HEK293 (cell line): ENCODE results near the gene TMEM61.

ENCODE experiments used
- CTCF ChIA-PET: fragments of 350-600 bp; formaldehyde crosslinking; extraction: SDS; loops from one replicate; lab custom pipeline; 2021; ENCODE audit warnings: antibody characterized with exemption; lab: Yijun Ruan, JAX
- POLR2A ChIA-PET: fragments of 300-600 bp; formaldehyde crosslinking; extraction: SDS; loops from one replicate; lab custom pipeline; 2020; ENCODE audit warnings: antibody characterized with exemption, inconsistent platforms; lab: Yijun Ruan, JAX
- H3K27ac ChIP-seq: fragments of 200-500 bp; sonication (Bioruptor generic); 2 replicates; pipeline ENCODE4 v1.5.1; 2014; ENCODE audit warnings: low read depth, low read length, control low read depth, inconsistent platforms; ENCODE audit errors: extremely low read depth
- H3K36me3 ChIP-seq, 2 experiments: fragments of 200-500 bp in 1 of 2; sonication (Bioruptor generic) in 1 of 2; 1 replicate in 1 of 2; 2 replicates in 1 of 2; pipeline ENCODE4 v1.5.1; 2014 to 2017; ENCODE audit warnings: inconsistent platforms in 2 of 2, low read length in 2 of 2; ENCODE audit not compliant: control insufficient read depth in 2 of 2, insufficient read depth in 1 of 2
- H3K4me1 ChIP-seq: fragments of 200-500 bp; sonication (Bioruptor generic); 2 replicates; pipeline ENCODE4 v1.5.1; 2014; ENCODE audit warnings: mild to moderate bottlenecking, low read length, inconsistent platforms; ENCODE audit not compliant: control insufficient read depth, insufficient read depth
- H3K4me3 ChIP-seq: 2 replicates; pipeline ENCODE4 v1.5.1; 2011; ENCODE audit warnings: low read depth, mild to moderate bottlenecking, control low read depth, low read length, moderate library complexity
- H3K9me3 ChIP-seq: fragments of 200-500 bp; sonication (Bioruptor generic); 2 replicates; pipeline ENCODE4 v1.5.1; 2014; ENCODE audit warnings: low read depth, low read length, inconsistent platforms; ENCODE audit not compliant: control insufficient read depth, insufficient read depth
- AEBP2 ChIP-seq: fragments of 450-650 bp; formaldehyde crosslinking; IDR thresholded peaks from 2 replicates; pipeline ENCODE4 v1.5.1; 2016; ENCODE audit warnings: missing biosample characterization, missing genetic modification characterization, borderline replicate concordance
- GLIS2 ChIP-seq: fragments of 450-650 bp; formaldehyde crosslinking; IDR thresholded peaks from 2 replicates; pipeline ENCODE4 v1.5.1; 2016; ENCODE audit warnings: missing biosample characterization, missing genetic modification characterization
- KLF1 ChIP-seq: fragments of 450-650 bp; formaldehyde crosslinking; IDR thresholded peaks from 2 replicates; pipeline ENCODE4 v1.5.1; 2016; ENCODE audit warnings: missing biosample characterization, missing genetic modification characterization
- KLF10 ChIP-seq: fragments of 450-650 bp; IDR thresholded peaks from 2 replicates; pipeline ENCODE4 v1.5.1; 2018; ENCODE audit warnings: missing biosample characterization, mild to moderate bottlenecking, missing genetic modification characterization
- KLF9 ChIP-seq: fragments of 450-650 bp; formaldehyde crosslinking; IDR thresholded peaks from 2 replicates; pipeline ENCODE4 v1.5.1; 2016; ENCODE audit warnings: missing biosample characterization, missing genetic modification characterization, low read depth
- MEIS1 ChIP-seq: sonication (generic); formaldehyde crosslinking; IDR thresholded peaks from 2 replicates; pipeline ENCODE4 v1.8.1; 2022; ENCODE audit warnings: missing genetic modification reagents, mild to moderate bottlenecking, borderline replicate concordance
- TCF7L2 ChIP-seq: IDR thresholded peaks from 2 replicates; pipeline ENCODE4 v1.6.1; 2011; ENCODE audit warnings: low read depth, mild to moderate bottlenecking, inconsistent platforms, low read length, moderate library complexity, borderline replicate concordance
- ZBTB1 ChIP-seq: fragments of 450-650 bp; formaldehyde crosslinking; IDR thresholded peaks from 2 replicates; pipeline ENCODE4 v1.5.1; 2016; ENCODE audit warnings: missing biosample characterization, missing genetic modification characterization
- ZBTB17 ChIP-seq: fragments of 450-650 bp; formaldehyde crosslinking; IDR thresholded peaks from 2 replicates; pipeline ENCODE4 v1.5.1; 2016; ENCODE audit warnings: missing biosample characterization, missing genetic modification characterization
- ZNF121 ChIP-seq: fragments of 450-650 bp; formaldehyde crosslinking; IDR thresholded peaks from 2 replicates; pipeline ENCODE4 v1.5.1; 2016; ENCODE audit warnings: missing biosample characterization, missing genetic modification characterization
- ZNF155 ChIP-seq: fragments of 450-650 bp; formaldehyde crosslinking; IDR thresholded peaks from 2 replicates; pipeline ENCODE4 v1.5.1; 2016; ENCODE audit warnings: missing biosample characterization, missing genetic modification characterization
- ZNF174 ChIP-seq: fragments of 450-650 bp; formaldehyde crosslinking; IDR thresholded peaks from 2 replicates; pipeline ENCODE4 v1.5.0; 2017; ENCODE audit warnings: missing biosample characterization, mild to moderate bottlenecking, missing genetic modification characterization
- ZNF335 ChIP-seq: fragments of 450-650 bp; formaldehyde crosslinking; conservative IDR thresholded peaks from 2 replicates; pipeline ENCODE4 v1.5.1; 2016; ENCODE audit warnings: missing biosample characterization, missing genetic modification characterization
- ZNF354C ChIP-seq: fragments of 450-650 bp; formaldehyde crosslinking; IDR thresholded peaks from 2 replicates; pipeline ENCODE4 v1.5.1; 2016; ENCODE audit warnings: missing biosample characterization, missing genetic modification characterization, low read depth, borderline replicate concordance
- ZNF521 ChIP-seq: fragments of 450-650 bp; formaldehyde crosslinking; IDR thresholded peaks from 2 replicates; pipeline ENCODE4 v1.5.1; 2017; ENCODE audit warnings: missing biosample characterization, mild to moderate bottlenecking, missing genetic modification characterization
- ZNF530 ChIP-seq: fragments of 450-650 bp; formaldehyde crosslinking; IDR thresholded peaks from 2 replicates; pipeline ENCODE4 v1.5.1; 2016; ENCODE audit warnings: low read depth, missing biosample characterization, missing genetic modification characterization
- ZNF660 ChIP-seq: fragments of 450-650 bp; IDR thresholded peaks from 2 replicates; pipeline ENCODE4 v1.5.1; 2018; ENCODE audit warnings: missing biosample characterization, mild to moderate bottlenecking, missing genetic modification characterization
- ZNF670 ChIP-seq: fragments of 450-650 bp; formaldehyde crosslinking; IDR thresholded peaks from 2 replicates; pipeline ENCODE4 v1.5.1; 2016; ENCODE audit warnings: missing biosample characterization, missing genetic modification characterization, low read depth
- ZNF776 ChIP-seq: fragments of 450-650 bp; formaldehyde crosslinking; IDR thresholded peaks from 2 replicates; pipeline ENCODE4 v1.5.0; 2017; ENCODE audit warnings: missing biosample characterization, missing genetic modification characterization, borderline replicate concordance
- ZNF792 ChIP-seq: fragments of 450-650 bp; formaldehyde crosslinking; IDR thresholded peaks from 2 replicates; pipeline ENCODE4 v1.5.1; 2016; ENCODE audit warnings: missing biosample characterization, missing genetic modification characterization
- ZSCAN30 ChIP-seq: fragments of 450-650 bp; IDR thresholded peaks from 2 replicates; pipeline ENCODE4 v1.5.1; 2018; ENCODE audit warnings: missing biosample characterization, mild to moderate bottlenecking, missing genetic modification characterization, moderate library complexity
- TF ChIP-seq, protein P1 (sequence below): fragments of 450-650 bp; formaldehyde crosslinking; IDR thresholded peaks from 2 replicates; pipeline ENCODE4 v1.5.1; 2016; ENCODE audit warnings: missing biosample characterization, missing genetic modification characterization

TMEM61 gene

DNA sequence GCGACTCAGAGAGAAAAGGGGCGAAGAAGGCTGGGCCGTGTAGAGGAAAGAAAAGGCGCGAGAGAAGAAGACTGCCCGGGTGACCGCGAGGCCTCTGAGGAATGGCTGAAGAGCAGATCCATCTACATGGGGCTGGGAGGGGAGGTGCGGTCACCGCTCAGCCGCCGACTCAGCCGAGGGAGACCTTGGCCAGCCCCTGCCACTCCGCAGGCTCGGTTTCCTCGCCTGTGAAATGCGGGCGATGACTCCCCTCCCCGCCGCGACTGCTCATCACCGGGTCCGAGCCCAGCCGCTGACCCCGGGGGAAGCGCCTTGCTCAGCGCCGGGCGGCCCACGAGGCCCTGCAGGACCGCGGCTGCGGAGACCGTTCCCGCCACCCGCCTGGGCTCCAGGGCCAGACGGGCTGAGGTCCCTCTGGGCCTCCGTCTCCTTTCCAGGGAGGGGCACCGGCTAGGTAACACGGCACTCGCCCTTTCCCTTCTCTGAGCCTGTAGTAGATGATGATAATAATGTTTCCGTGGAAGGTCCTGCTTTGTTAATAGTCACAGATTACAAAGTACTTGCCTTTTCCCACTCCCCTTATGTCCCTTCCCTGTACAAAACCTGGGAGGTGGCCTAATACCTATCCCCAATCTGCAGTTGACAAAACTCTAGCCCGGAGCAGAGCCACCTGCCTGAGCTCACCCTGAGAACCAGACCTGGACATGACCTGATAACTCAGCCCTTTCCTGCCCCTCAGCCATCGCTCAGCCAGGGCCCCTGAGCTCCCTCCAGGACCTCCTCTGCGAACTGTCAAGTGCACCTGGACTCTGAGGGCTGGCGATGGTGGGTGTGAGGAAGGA lies 16.7 kb downstream of the TMEM61 start:
- no peaks in the 10 kb centered on the region for H3K9me3 ChIP-seq
- no peaks in the 10 kb centered on the region for H3K4me1 ChIP-seq
- ChIA-PET POLR2A (interaction anchor here (0.7 to 2.2 kb wide), 4 partner anchors 43 to 110 kb away, joined by 3 to 7 read pairs (median 5); partner anchors contain the start of gene DHCR24), CTCF (interaction anchor here (0.5 to 6.4 kb wide), 33 partner anchors 10 to 1136 kb away, joined by 3 to 172 read pairs (median 6); no protein-coding TSS in a partner anchor)
- TF ChIP-seq MEIS1 (CRISPR knock-in tag) (no peak), ZNF521 (tag by site-specific recombination) (no peak), ZSCAN30 (tag by site-specific recombination) (no peak), AEBP2 (tag by site-specific recombination) (no peak), ZBTB1 (tag by site-specific recombination) (no peak), ZNF155 (tag by site-specific recombination) (no peak), ZNF530 (no peak), ZNF174 (tag by site-specific recombination) (no peak), ZNF121 (tag by site-specific recombination) (no peak), ZNF335 (no peak), KLF10 (tag by site-specific recombination) (no peak), ZNF670 (tag by site-specific recombination) (no peak), TCF7L2 (no peak), GLIS2 (no peak)
- TF ChIP-seq, protein P1, sequence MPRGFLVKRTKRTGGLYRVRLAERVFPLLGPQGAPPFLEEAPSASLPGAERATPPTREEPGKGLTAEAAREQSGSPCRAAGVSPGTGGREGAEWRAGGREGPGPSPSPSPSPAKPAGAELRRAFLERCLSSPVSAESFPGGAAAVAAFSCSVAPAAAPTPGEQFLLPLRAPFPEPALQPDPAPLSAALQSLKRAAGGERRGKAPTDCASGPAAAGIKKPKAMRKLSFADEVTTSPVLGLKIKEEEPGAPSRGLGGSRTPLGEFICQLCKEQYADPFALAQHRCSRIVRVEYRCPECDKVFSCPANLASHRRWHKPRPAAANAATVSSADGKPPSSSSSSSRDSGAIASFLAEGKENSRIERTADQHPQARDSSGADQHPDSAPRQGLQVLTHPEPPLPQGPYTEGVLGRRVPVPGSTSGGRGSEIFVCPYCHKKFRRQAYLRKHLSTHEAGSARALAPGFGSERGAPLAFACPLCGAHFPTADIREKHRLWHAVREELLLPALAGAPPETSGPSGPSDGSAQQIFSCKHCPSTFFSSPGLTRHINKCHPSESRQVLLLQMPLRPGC (tag by site-specific recombination), result no peak
- no peak overlapping the region for H3K4me3 ChIP-seq
- no peak overlapping the region for H3K27ac ChIP-seq
- no peaks in the 10 kb centered on the region for H3K36me3 ChIP-seq

- POLR2A ChIA-PET, result interaction anchor here (2.2 kb wide), 1 partner anchor 111 kb away, joined by 7 read pairs; the partner anchor contains the start of gene DHCR24
- Histone ChIP-seq H3K4me1 (no peaks in the 10 kb centered on the region), H3K4me3 (no peak overlapping the region), H3K27ac (no peak overlapping the region), H3K9me3 (no peaks in the 10 kb centered on the region), H3K36me3 (no peaks in the 10 kb centered on the region)
- TF ChIP-seq ZBTB17 (tag by site-specific recombination), result no peak
- no peak for TF ChIP-seq ZNF792 (tag by site-specific recombination)
- TF ChIP-seq KLF9 (tag by site-specific recombination), result no peak
- no peak for TF ChIP-seq ZNF121 (tag by site-specific recombination)
- TF ChIP-seq ZNF660 (tag by site-specific recombination), result no peak
- no peak for TF ChIP-seq ZNF354C (tag by site-specific recombination)
- no peak for TF ChIP-seq KLF1 (tag by site-specific recombination)
- no peak for TF ChIP-seq ZNF776 (tag by site-specific recombination)
- CTCF ChIA-PET, result interaction anchor here (0.6 to 6.4 kb wide), 5 partner anchors 11 to 54 kb away, joined by 3 to 172 read pairs (median 10); no protein-coding TSS in a partner anchor
Observed at GRCh38 chr1:54997711-54997986, 17.2 kb downstream of the TMEM61 start.
